ENCODE measurements around the gene SCYL2.
A peak's percentile ranks its signal among the peaks of the same experiment; 100 is the strongest.
"Not testable (repeated sequence)": the region's sequence is repeated elsewhere in the genome, so short reads cannot be mapped to it uniquely, and the experiment has no call there.

The SCYL2 gene

GRCh38 chr12:100324498-100324897 is 57.5 kb downstream of the SCYL2 start:
- no peak for DNase-seq (ENCODE audit: low spot score)
- FAIRE-seq: no peak

- DNase-seq (ENCODE audit: low spot score) (no peak), FAIRE-seq (no peak)
Measured at GRCh38 chr12:100326208-100326607, 59.2 kb downstream of the SCYL2 start.

- DNase-seq (ENCODE audit: low spot score): no peak
- no peak for FAIRE-seq
Measured at GRCh38 chr12:100329800-100330199, 62.8 kb downstream of the SCYL2 start.

- no peak for FAIRE-seq
Measured at GRCh38 chr12:100331871-100332270, 64.9 kb downstream of the SCYL2 start.

GRCh38 chr12:100332852-100333251 is 65.9 kb downstream of the SCYL2 start:
- FAIRE-seq (no peak), DNase-seq (ENCODE audit: low spot score) (no peak)

More at GRCh38 chr12:100331871-100332270, 64.9 kb downstream of the SCYL2 start:
- no peak for DNase-seq (ENCODE audit: low spot score)

GRCh38 chr12:100337299-100337698 is 70.3 kb downstream of the SCYL2 start:
- FAIRE-seq: no peak
- DNase-seq (ENCODE audit: low spot score): no peak

- no peak for DNase-seq (ENCODE audit: low spot score)
- no peak for FAIRE-seq
Measured at GRCh38 chr12:100337727-100338126, 70.8 kb downstream of the SCYL2 start.

- no peak for FAIRE-seq
- no peak for DNase-seq (ENCODE audit: low spot score)
Measured at GRCh38 chr12:100339071-100339470, 72.1 kb downstream of the SCYL2 start.

GRCh38 chr12:100342897-100343296 is 75.9 kb downstream of the SCYL2 start:
- FAIRE-seq; DNase-seq (ENCODE audit: low spot score): not testable (repeated sequence)

- not testable (repeated sequence) for DNase-seq (ENCODE audit: low spot score); FAIRE-seq
Measured at GRCh38 chr12:100344351-100344750, 77.4 kb downstream of the SCYL2 start.

GRCh38 chr12:100345020-100345767 is 78.2 kb downstream of the SCYL2 start:
- no peak for DNase-seq (ENCODE audit: low spot score)
- FAIRE-seq: no peak

- no peak for FAIRE-seq
- no peak for DNase-seq (ENCODE audit: low spot score)
Measured at GRCh38 chr12:100346660-100347059, 79.7 kb downstream of the SCYL2 start.

- peak; percentile 58 for FAIRE-seq
- peak; percentile 38 for DNase-seq (ENCODE audit: low spot score)
Measured at GRCh38 chr12:100348657-100349454, 81.9 kb downstream of the SCYL2 start.

GRCh38 chr12:100356644-100357223 is 89.8 kb downstream of the SCYL2 start, which contains the start of gene SLC17A8:
TSS of gene SLC17A8 (plus strand) at chr12:100357074. CDS start at chr12:100357392, 318 bp downstream.
- FAIRE-seq (no peak), DNase-seq (ENCODE audit: low spot score) (no peak)

- FAIRE-seq (no peak), DNase-seq (ENCODE audit: low spot score) (no peak)
Measured at GRCh38 chr12:100359248-100359647, 92.3 kb downstream of the SCYL2 start.

GRCh38 chr12:100359822-100360221 is 92.8 kb downstream of the SCYL2 start:
- no peak for FAIRE-seq

GRCh38 chr12:100360450-100360849 is 93.5 kb downstream of the SCYL2 start:
- FAIRE-seq (no peak), DNase-seq (ENCODE audit: low spot score) (no peak)

More at GRCh38 chr12:100359822-100360221, 92.8 kb downstream of the SCYL2 start:
- DNase-seq (ENCODE audit: low spot score): no peak

- no peak for DNase-seq (ENCODE audit: low spot score)
- no peak for FAIRE-seq
Measured at GRCh38 chr12:100364324-100364723, 97.3 kb downstream of the SCYL2 start.

- FAIRE-seq: no peak
- no peak for DNase-seq (ENCODE audit: low spot score)
Measured at GRCh38 chr12:100365411-100365810, 98.4 kb downstream of the SCYL2 start.

GRCh38 chr12:100368066-100368465 is 101.1 kb downstream of the SCYL2 start:
- DNase-seq (ENCODE audit: low spot score) (no peak), FAIRE-seq (no peak)

GRCh38 chr12:100371146-100371545 is 104.2 kb downstream of the SCYL2 start:
- DNase-seq (ENCODE audit: low spot score) (no peak), FAIRE-seq (no peak)
